PC-9 (cell line): Measurements from ENCODE around the gene SLC1A4. TPM values are rescaled to one million over a fixed set of nuclear protein-coding genes. Genes with fewer than 3 reads are reported as not detected.

Experiments used
- BruUV-seq: library from RNA; stranded (reverse); fragments of 400-500 nt; replicated peaks from 2 replicates; lab custom pipeline; 2021; lab: Mats Ljungman, UMichigan
- CTCF ChIA-PET: fragments of 300-600 bp; sonication (Branson Sonifier 250); formaldehyde crosslinking; loops from one replicate; lab custom pipeline; 2022; ENCODE audit warnings: antibody characterized with exemption; lab: Charles Lee
- POLR2A ChIA-PET: fragments of 300-600 bp; sonication (Branson Sonifier 250); formaldehyde crosslinking; loops from one replicate; lab custom pipeline; 2022; ENCODE audit warnings: antibody characterized with exemption; ENCODE audit not compliant: unreplicated experiment; lab: Charles Lee
- DNase-seq, 2 experiments: peaks; one replicate each; pipeline versions ENCODE4 v3.0.0 to v3.0.0-alpha.2; 2015 to 2022; ENCODE audit warnings: mixed read lengths in 1 of 2
- H2AFZ ChIP-seq: fragments of 200-600 bp; sonication (generic); 2 replicates; pipeline ENCODE4 v1.8.1; 2017; ENCODE audit warnings: antibody characterized with exemption
- H3F3A ChIP-seq: fragments of 200-600 bp; sonication (generic); 2 replicates; pipeline ENCODE4 v1.8.1; 2017; ENCODE audit warnings: antibody characterized with exemption, mild to moderate bottlenecking, low read depth; ENCODE audit not compliant: insufficient read depth
- H3K27ac ChIP-seq: fragments of 200-600 bp; sonication (generic); 2 replicates; pipeline ENCODE4 v1.6.1; 2016; ENCODE audit warnings: mixed run types
- H3K27me3 ChIP-seq: fragments of 200-600 bp; sonication (generic); 2 replicates; pipeline ENCODE4 v1.6.1; 2016; ENCODE audit warnings: low read depth, mixed run types; ENCODE audit not compliant: insufficient read depth
- H3K36me3 ChIP-seq: fragments of 200-600 bp; sonication (generic); 2 replicates; pipeline ENCODE4 v1.6.1; 2016; ENCODE audit warnings: low read depth, mixed run types
- H3K4me1 ChIP-seq: fragments of 200-600 bp; sonication (generic); replicated peaks from 2 replicates; pipeline ENCODE4 v1.6.1; 2016; ENCODE audit warnings: mixed run types; ENCODE audit not compliant: insufficient read depth
- H3K4me2 ChIP-seq: fragments of 200-600 bp; sonication (generic); 2 replicates; pipeline ENCODE4 v1.6.1; 2017; ENCODE audit warnings: mixed run types
- H3K4me3 ChIP-seq: fragments of 200-600 bp; sonication (generic); 2 replicates; pipeline ENCODE4 v1.6.1; 2016; ENCODE audit warnings: mixed run types
- H3K79me2 ChIP-seq: fragments of 200-600 bp; sonication (generic); 2 replicates; pipeline ENCODE4 v1.6.1; 2017; ENCODE audit warnings: low read depth, mixed run types
- H3K9me2 ChIP-seq: fragments of 200-600 bp; sonication (generic); 2 replicates; pipeline ENCODE4 v1.8.1; 2017; ENCODE audit warnings: mild to moderate bottlenecking; ENCODE audit not compliant: insufficient read depth
- H3K9me3 ChIP-seq: fragments of 200-600 bp; sonication (generic); 2 replicates; pipeline ENCODE4 v1.8.1; 2016; ENCODE audit warnings: low read depth; ENCODE audit not compliant: insufficient read depth
- H4K20me1 ChIP-seq: fragments of 200-600 bp; sonication (generic); 2 replicates; pipeline ENCODE4 v1.8.1; 2017; ENCODE audit not compliant: insufficient read depth
- CTCF ChIP-seq: fragments of 200-600 bp; sonication (generic); conservative IDR thresholded peaks from 2 replicates; pipeline ENCODE4 v1.6.1; 2017; ENCODE audit warnings: mixed run types, antibody characterized with exemption, mild to moderate bottlenecking, moderate library complexity
- EZH2 ChIP-seq: fragments of 200-600 bp; sonication (generic); IDR thresholded peaks from 2 replicates; pipeline ENCODE4 v1.8.0; 2017; ENCODE audit warnings: antibody characterized with exemption, low read depth
- intact Hi-C: fragments of 100-400 bp; cut with micrococcal nuclease; formaldehyde crosslinking; loops from one replicate; pipeline ENCODE4 v1.10.0; 2022; ENCODE audit not compliant: unreplicated experiment
- total RNA-seq: library from RNA; stranded (reverse); gene quantifications from 2 replicates; pipeline ENCODE4 v1.2.3, GENCODE V29; 2021

The SLC1A4 gene
- total RNA-seq, 1 experiment from 2014 or later, result 8.7 TPM

GRCh38 chr2:64970495-64970894 is 18.7 kb upstream of the SLC1A4 start:
- POLR2A ChIA-PET, result no interaction called here

GRCh38 chr2:64972426-64972825 is 16.8 kb upstream of the SLC1A4 start:
- Histone ChIP-seq H3K4me3 (no peak overlapping the region), H3K9me2 (no peaks in the 10 kb centered on the region), H3K36me3 (no peaks in the 10 kb centered on the region), H3K79me2 (no peaks in the 10 kb centered on the region), H3K4me2 (no peak overlapping the region), H3K4me1 (peaks cover 16% of the 10 kb centered on the region), H4K20me1 (no peaks in the 10 kb centered on the region), H2AFZ (no peak overlapping the region), H3K27ac (no peak overlapping the region), H3F3A (peaks cover 5% of the 10 kb centered on the region; the same call in 1 of the 2 replicates), H3K27me3 (no peaks in the 10 kb centered on the region; the same call in 1 of the 2 replicates), H3K9me3 (no peaks in the 10 kb centered on the region)
- no TSS peak for BruUV-seq
- POLR2A ChIA-PET, result no interaction called here
- TF ChIP-seq CTCF (no peak), EZH2 (no peak)
- intact Hi-C loops, result no loop called here
- CTCF ChIA-PET, result no interaction called here
- no peak for DNase-seq

More at GRCh38 chr2:64970495-64970894, 18.7 kb upstream of the SLC1A4 start:
- Histone ChIP-seq H3K27ac (no peak overlapping the region), H3K27me3 (no peaks in the 10 kb centered on the region; the same call in 1 of the 2 replicates), H3K79me2 (no peaks in the 10 kb centered on the region), H4K20me1 (no peaks in the 10 kb centered on the region), H3K4me2 (no peak overlapping the region), H3K4me3 (no peak overlapping the region), H3F3A (peaks cover under 1% of the 10 kb centered on the region; the same call in 1 of the 2 replicates), H3K36me3 (no peaks in the 10 kb centered on the region), H3K9me3 (no peaks in the 10 kb centered on the region), H3K4me1 (peaks cover 12% of the 10 kb centered on the region), H3K9me2 (no peaks in the 10 kb centered on the region), H2AFZ (no peak overlapping the region)
- intact Hi-C loops, result no loop called here
- no peak for TF ChIP-seq CTCF
- no peak for DNase-seq
- CTCF ChIA-PET, result no interaction called here
- no TSS peak for BruUV-seq

GRCh38 chr2:64972876-64973275 is 16.3 kb upstream of the SLC1A4 start:
- intact Hi-C loops, result no loop called here
- CTCF ChIA-PET, result no interaction called here
- H3K4me2 ChIP-seq, result no peak overlapping the region
- no peaks in the 10 kb centered on the region for H3K9me2 ChIP-seq
- H3K27ac ChIP-seq, result no peak overlapping the region
- H3K79me2 ChIP-seq, result no peaks in the 10 kb centered on the region
- H2AFZ ChIP-seq, result no peak overlapping the region
- TF ChIP-seq EZH2 (no peak), CTCF (no peak)
- peaks cover 16% of the 10 kb centered on the region for H3K4me1 ChIP-seq
- POLR2A ChIA-PET, result no interaction called here
- H3K4me3 ChIP-seq, result no peak overlapping the region
- no peaks in the 10 kb centered on the region for H4K20me1 ChIP-seq
- no TSS peak for BruUV-seq
- no peaks in the 10 kb centered on the region; the same call in 1 of the 2 replicates for H3K27me3 ChIP-seq
- peaks cover 5% of the 10 kb centered on the region; the same call in 1 of the 2 replicates for H3F3A ChIP-seq
- no peak for DNase-seq
- H3K9me3 ChIP-seq, result no peaks in the 10 kb centered on the region
- no peaks in the 10 kb centered on the region for H3K36me3 ChIP-seq
